Stimulated activated CD4-positive, alpha-beta T cell treated with anti-CD3 and anti-CD28 coated beads, Interleukin-1b, Interleukin-23, amount 100 ng/mL, for 1 hour (primary cell): ENCODE data around the gene OBSCN.

Source experiments
- DNase-seq, 2 donors: peaks; one replicate each; pipeline ENCODE4 v3.0.0-alpha.2; 2020; ENCODE audit warnings: low read depth in 2 of 2

OBSCN gene

DNA sequence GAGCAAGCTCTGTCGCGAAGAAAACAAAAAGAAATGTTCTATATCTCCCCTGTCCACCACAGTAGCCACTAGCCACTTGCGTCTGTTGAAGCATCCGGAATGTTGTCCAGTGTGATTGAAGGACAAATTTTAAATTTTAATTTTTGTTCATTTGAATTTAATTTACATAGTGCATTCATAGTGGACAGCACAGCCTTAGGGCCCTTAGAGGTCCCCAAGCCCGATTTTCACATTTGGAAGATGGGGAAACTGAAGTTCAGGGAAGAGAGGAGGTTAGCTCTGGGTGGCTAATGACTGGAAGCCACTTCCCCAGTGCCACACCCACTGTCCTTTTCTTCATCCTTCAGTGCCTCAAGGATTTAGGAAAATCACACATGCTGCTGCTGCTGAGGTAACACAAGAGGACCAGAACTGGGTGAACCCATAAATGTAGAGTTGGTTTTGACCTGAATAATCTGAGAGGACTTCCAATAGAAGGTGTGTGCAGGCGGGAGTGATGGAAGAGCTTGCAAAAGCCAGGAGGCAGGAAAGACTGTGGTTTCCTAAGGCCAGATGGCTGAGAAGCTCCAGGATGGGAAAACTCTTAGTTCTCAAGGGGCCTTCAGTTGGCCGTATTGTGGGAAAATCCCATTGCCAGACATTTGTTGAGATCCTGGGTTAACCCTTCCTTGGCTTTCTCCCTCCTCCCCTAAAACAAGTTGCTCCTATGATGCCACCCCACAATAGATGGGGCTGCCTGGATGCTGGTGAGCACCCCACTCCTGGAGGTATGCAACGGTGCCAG, 149.2 kb downstream of the OBSCN start:
- no peak for DNase-seq

GRCh38 chr1:228358039-228358763, 150.4 kb downstream of the OBSCN start:
- DNase-seq = no peak

GRCh38 chr1:228358764-228359612, 151.1 kb downstream of the OBSCN start:
- no peak for DNase-seq

GRCh38 chr1:228359613-228360532, 152.0 kb downstream of the OBSCN start:
- DNase-seq = no peak

DNA sequence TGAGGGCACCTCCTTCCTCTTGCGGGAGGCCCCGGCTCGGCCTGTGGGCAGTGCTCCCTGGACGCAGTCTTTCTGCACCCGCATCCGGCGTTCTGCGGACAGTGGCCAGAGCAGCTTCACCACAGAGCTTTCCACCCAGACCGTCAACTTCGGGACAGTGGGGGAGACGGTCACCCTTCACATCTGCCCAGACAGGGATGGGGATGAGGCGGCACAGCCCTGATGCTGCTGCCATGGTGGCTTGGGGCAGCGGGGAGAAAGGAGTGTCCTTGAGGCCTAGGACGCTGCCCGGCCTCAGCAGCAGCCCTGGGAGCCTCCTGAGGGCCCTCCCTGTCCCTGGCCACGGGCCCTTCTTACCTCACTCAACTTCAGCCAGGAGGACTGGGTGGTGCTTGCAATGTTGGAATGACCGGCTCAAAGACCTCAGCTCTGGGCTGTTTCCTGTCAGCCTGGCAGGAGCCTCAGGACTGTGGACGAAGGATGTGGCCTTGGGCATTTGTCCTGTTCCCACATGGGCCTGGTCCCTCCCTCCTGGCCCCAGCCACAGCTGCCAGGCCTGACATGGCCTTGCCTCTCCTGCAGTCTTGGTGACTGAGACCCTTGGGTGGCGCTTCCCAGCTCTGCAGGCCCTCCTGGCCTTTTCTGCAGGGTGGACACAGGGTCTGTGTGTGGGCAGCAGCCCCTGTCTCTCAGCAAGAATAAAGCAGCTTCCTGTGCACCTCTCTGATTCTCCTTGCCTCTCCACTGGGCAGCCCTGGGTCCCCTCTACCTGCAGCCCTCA, 152.9 kb downstream of the OBSCN start:
- no peak for DNase-seq

- no peak for DNase-seq
These were observed 153.7 kb downstream of the OBSCN start for GRCh38 chr1:228361314-228362140.

DNA sequence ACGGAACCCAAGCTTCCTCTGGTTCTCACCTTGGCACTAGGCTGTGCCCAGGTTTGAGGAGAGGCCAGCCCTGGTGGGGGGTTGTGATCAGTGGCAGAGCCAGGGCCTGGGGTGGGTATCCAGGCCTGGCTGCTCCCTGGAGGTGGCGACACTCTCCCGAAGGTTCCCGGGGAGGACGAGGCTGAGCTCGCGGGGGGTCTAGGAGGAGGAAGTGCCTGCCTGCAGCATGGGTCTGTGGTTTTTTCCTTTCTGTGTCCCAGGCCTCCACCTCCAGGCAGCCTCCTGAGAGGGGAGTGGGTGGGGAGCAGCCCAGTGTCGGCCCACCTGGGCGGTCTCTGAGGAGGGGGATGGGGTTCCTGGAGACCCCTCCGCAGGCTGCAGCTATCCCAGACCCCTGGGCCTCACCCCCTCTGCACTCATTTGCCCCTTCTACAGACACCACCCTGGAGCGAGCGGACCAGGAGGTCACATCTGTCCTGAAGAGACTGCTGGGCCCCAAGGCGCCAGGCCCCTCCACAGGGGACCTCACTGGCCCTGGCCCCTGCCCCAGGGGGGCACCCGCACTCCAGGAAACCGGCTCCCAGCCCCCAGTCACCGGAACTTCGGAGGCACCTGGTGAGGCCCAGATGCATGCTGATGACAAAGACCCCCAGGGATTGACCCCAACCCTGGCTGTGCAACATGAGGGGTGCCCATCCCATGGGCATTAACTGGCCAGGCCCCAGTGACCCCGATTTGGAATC, 154.5 kb downstream of the OBSCN start:
- DNase-seq = no peak

DNA sequence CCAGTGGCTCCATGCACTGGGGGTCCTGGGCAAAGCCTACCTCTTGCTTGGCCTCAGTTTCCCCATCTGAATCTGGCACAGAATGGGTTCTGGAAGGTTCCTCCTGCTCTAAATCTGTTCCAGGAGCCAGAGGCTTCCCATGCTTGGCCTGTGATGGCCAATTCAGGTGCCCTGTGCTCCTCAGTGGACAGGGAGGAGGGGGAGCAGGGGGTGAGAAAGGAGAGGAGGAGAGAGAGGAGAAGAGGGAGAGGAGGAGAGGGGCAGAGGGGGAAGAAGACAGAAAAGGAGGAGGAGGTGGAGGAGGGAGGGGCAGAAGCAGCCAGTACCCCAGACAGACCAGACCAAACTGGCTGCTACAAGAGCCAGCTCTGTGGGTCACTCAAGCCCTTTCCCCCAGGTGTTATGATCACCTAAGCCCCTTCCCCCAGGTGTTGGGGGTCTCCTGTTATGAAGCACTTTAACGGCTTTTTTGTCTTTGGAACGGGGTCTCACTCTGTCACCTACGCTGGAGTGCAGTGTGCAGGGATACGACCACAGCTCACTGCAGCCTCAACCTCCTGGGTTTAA, 155.1 kb downstream of the OBSCN start:
- no peak for DNase-seq

DNA sequence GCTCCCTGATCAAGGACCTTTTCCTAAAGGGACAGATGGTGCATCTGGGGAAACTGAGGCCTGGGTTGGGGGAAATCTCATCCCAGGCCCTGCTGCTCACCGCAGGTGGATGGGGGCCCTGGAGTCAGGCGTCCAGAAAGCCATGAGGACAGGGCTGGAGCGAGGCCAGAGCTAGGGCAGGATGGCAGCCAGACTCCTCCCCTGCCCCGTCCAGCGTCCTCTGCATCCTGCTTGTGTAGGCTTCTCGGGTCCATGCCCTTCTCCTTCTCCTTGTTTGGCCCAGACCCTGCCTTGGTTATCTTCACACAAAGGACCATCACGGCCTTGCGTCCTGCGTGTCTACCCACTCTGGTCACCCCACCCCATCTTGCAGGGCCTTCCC, 155.8 kb downstream of the OBSCN start:
- no peak for DNase-seq

- DNase-seq = no peak
These were observed 156.3 kb downstream of the OBSCN start for GRCh38 chr1:228364068-228364705.

DNA sequence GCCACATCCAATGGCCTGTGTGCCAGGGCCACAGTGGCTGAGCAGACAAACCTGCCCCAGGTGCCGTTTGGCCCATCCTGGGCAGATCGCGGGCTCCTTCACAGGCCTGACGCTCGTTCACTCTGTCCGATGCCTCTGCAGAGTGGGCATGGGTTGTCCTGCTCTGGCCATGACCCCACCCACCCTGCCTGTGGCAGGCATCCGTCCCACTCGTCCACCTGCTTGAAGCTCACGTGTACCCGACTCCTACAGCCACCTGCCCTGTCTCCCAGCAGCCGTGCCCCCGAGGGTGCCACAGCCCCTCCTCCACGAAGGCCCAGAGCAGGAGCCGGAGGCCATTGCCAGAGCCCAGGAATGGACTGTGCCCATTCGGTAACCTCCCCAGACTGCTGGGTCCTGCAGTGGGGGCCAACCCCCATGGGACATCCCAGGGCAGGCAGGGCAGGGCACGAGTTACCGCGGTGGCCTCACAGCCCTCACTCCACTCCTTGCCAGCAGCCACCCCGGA, 156.9 kb downstream of the OBSCN start:
- no peak for DNase-seq

DNA sequence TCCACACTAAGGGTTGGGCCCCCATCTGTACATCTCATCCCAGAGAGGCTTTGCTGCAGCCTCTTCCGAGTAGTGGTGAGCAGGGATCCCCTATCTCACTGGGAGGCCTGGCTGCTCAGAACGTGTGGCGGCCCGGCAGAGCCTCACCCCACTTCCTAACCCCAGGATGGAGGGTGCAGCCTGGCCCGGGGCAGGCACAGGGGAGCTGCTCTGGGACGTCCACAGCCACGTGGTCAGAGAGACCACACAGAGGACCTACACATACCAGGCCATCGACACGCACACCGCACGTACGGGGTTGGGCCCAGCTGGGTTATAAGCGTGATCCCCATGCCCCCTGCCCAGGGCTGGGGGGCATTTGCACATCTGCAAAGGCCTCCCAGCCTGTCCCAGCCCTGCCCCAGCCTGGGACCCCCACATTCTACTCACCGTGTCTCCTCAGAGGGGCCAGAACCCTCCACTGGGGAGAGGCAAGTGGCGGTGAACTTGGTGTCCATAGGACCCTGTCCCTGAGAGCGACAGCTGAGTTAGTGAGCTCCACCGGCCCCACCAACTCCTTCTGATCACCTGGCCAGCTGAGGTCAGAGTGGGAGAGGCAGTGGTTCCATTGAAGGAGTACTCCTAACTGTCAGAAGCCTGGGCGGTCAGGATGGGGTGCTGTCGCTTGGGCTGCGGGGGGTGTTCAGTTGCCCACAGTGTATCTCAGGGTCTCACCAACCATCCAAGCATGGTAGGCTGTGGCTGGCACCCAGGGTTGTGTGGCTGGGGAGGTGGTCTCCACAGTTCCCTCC, 157.6 kb downstream of the OBSCN start:
- DNase-seq = no peak

DNA sequence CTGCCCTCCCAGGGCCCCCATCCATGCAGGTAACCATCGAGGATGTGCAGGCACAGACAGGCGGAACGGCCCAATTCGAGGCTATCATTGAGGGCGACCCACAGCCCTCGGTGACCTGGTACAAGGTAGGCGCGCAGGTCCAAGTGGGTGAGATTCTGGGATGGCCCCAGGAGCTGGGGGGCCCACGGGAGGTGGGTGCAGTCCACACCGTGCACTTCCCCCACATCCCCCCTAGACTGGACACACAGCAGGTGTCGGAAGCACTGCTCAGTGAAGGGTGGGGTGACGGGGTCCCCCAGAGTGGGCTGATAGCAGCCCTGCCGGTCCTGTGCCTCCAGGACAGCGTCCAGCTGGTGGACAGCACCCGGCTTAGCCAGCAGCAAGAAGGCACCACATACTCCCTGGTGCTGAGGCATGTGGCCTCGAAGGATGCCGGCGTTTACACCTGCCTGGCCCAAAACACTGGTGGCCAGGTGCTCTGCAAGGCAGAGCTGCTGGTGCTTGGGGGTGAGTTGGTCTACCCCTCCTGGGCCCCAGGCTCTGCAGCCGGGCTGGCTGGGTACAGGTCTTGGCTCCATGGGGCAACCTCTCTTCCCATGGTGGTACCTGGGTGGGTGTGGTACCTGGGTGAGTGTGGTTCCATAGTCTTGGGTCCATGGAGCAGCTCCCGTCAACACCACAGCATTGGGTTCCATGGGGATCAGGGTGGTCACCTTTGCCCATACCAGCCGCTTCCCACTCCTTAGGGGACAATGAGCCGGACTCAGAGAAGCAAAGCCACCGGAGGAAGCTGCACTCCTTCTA, 158.4 kb downstream of the OBSCN start:
- DNase-seq = no peak

DNA sequence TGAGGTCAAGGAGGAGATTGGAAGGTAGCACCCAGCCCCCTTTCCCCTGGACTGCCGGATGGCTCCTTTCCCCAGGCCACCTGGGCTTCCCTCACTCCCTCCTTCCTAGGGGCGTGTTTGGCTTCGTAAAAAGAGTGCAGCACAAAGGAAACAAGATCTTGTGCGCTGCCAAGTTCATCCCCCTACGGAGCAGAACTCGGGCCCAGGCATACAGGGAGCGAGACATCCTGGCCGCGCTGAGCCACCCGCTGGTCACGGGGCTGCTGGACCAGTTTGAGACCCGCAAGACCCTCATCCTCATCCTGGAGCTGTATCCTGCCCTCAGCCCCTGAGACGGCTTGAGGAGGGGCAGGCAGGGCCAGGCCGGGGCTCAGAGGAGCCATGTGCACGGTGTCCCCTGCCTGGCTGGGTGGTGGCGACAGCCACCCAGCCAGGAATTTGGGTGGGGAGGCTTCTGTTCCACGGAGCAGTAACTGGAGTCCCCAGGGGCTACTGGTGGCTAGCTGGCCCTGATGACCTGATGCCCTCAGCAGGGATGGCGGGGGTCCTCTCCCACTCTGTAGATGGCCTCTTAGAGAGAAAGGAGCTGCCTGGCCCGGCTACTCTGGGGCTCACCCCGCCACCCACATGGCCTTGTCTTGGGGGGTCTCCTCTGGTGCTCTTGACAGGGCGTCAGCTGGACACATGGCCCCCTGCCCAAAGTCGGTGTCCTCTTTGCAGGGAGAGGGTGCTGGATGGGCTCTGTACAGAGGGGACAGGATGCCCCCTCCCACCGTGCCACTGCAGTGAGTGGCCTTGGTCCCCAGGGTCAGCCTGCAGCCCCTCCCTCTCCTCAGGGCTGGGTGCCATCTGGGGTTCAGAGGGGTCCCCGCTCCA, 159.3 kb downstream of the OBSCN start:
- no peak for DNase-seq
